GM21576 (cell line): Measurements from ENCODE around the gene PTPRJ.

Experiments used
- ATAC-seq: cut with Tn5 transposase; IDR thresholded peaks from one replicate; pipeline ENCODE4 v1.9.1; 2021; ENCODE audit warnings: mild to moderate bottlenecking, moderate library complexity; ENCODE audit not compliant: unreplicated experiment

The PTPRJ gene

DNA sequence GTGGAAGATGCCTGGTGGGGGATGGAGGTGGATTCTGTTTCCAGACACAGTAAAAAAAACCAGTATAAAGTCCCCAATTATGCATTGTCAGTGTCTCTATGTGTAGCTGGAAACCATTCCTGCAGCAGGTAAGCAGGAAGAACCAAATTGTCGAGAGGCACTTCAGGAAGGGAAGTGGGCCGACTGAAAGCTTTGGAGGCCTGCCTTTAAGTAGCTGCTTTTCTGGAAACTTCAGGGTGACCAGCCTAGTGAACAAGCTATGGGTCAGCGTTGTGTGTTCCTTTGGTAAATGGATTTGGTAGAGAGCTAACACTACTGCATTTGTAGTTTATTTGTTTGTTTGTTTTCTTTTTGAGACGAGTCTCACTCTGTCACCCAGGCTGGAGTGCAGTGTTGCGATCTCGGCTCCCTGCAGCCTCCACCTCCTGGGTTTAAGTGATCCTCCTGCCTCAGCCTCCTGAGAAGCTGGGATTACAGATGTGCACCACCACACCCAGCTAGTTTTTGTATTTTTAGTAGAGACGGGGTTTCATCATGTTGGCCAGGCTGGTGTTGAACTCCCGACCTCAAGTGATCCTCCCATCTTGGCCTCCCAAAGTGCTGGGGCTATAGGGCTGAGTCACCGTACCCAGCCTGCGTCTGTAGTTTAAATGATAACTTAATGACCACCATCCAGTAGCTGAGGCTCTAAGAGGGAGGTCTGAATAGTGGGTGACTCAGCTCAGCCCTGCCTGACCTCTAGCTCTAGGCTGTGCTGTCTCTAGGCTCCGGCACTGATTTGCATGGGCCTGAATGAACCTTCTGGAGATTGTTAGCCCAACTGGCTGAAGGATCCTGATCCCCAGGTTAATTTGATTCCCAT, 12.8 kb downstream of the PTPRJ start:
- ATAC-seq = no peak

DNA sequence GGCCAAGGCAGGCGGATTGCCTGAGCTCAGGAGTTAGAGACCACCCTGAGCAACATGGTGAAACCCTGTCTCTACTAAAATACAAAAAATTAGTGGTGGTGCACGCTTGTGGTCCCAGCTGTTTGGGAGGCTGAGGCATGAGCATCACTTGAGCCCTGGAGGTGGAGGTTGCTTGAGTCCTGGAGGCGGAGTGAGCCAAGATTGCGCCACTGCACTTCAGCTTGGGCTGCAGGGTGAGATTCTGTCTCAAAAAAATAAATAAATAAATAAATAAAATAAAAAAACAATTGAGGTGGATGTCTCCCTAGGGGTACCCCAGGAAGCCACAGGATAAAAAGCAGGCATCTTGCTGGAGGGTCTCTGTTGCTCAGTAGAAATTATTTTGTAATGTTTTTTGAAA, 14.1 kb downstream of the PTPRJ start:
- ATAC-seq = no peak

GRCh38 chr11:47995360-47995769, 15.0 kb downstream of the PTPRJ start:
- no peak for ATAC-seq

GRCh38 chr11:47997063-47998053, 17.0 kb downstream of the PTPRJ start:
- no peak for ATAC-seq

DNA sequence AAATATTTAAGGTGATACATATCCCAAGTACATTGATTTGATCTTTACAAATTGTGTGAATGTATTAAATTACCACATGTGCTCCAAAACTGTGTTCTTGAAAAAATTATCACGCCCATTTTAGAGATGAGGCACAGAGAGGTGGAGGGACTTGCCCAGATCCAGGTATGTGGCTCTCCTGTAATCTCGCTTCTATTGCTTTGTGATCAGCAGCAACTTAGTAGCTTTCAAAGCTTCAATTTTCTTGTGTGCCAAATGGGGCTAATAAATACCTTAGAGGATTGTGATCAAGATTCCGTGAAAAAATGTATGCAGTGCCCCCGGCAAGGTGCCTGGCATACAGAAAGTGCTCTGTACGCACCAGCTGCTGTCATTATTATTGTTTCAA, 18.0 kb downstream of the PTPRJ start:
- ATAC-seq = no peak

GRCh38 chr11:47998733-47999359, 18.5 kb downstream of the PTPRJ start:
- ATAC-seq = no peak

DNA sequence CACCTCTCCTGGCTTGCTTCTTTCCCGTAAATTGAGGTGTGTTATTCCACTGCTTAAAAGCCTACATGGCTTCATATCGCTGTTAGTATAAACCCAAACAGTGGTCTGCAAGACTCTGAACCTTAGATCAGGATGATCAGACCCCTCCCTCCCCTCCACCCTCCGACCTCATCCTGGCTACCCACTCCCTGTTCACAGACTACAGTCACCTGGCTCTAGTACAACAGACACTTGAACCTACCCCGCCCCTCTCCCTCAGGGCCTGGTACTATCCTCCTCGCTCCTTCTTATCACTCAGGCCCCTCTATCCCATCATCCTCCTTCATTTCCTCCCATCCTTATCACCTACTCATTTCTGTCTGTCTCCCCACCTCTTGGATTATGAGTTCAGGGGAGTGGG, 20.1 kb downstream of the PTPRJ start:
- no peak for ATAC-seq

DNA sequence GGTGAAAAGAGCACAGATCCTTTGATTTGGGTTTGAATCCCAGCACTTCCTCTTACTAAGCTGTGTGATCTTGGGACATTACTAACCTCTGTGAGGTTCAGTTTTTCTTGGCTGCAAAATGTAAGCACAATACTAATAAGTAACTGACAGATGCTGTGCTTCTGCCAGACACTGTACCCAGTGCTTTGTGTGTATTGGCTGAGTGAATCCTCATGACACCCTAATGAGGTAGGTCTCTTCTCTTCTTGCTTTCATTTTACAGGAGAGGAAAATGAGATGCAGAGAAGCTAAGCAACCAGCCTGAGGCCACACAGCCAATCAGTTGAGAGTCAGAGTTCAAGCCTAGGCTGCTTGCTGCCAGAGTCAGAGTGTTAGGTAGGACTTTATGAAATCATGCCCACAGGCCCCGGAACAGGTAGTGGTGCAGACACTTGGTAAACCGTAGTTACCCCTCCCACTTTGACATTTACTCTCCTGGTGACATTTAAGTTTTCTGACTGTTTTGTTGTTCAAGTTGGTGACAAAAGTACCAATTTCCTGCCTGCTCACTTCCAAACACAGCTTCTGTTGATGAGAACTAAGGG, 21.2 kb downstream of the PTPRJ start:
- peak; percentile 68 for ATAC-seq

- no peak for ATAC-seq
Observed at GRCh38 chr11:48002561-48002960, 22.2 kb downstream of the PTPRJ start.

DNA sequence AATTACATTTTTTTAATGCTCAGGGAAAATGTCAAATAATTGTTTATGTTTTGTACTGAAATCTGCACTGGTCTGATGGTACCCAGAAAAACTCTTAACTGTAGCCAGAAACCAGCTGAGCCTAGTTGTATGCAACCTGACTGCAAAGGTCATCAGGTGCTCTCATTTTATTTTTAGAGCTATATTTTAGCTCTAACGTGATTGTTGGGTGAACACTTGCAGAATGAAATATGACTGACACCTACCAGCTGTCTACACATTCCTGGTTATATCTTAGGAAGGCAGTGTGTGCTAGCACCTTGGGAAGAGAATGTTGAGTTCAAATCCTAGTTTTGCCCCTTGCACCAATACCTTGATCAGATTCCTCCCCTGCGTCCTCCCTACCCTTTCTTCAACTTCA, 23.6 kb downstream of the PTPRJ start:
- no peak for ATAC-seq

GRCh38 chr11:48004456-48004855, 24.1 kb downstream of the PTPRJ start:
- ATAC-seq = no peak

GRCh38 chr11:48005136-48005535, 24.8 kb downstream of the PTPRJ start:
- no peak for ATAC-seq

- no peak for ATAC-seq
Observed at GRCh38 chr11:48005831-48006270, 25.5 kb downstream of the PTPRJ start.

- ATAC-seq = peak; percentile 38
Observed at GRCh38 chr11:48006301-48006992, 26.1 kb downstream of the PTPRJ start.

DNA sequence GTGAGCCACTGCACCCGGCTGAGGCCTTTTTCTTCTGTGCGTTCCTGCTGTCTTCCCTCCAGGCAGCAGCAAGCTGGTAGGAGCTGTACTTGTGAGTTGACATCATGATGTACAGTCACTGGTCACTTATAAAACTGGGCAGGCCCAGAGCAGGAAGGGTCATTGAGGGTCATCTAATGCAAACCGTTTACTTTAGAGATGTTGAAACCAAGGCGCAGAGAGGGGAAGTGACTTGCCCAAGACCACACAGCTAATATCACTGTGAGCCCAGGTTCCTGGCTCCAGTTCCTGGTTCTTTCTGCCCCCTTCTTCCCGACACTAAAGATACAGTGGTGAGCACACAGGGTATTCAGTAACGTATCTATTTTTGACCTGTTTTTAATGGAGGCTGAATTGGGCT, 27.3 kb downstream of the PTPRJ start:
- ATAC-seq = no peak

DNA sequence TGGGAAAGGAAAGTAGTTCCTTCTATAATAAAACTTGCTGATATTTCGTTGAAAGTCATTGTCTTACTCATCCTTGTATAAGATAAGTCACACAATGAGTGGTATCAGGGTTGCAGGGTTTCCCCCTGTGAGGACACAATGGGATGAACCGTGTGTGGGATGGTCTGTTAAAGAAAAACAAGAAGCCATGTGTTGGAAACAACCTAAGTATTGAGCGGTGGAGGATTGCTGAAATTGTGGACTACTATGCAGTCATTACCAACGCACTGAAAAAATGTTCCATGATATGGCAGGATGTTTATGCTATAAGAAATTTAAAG, 28.6 kb downstream of the PTPRJ start:
- peak; percentile 26 for ATAC-seq

GRCh38 chr11:48011102-48011797, 30.9 kb downstream of the PTPRJ start:
- no peak for ATAC-seq

DNA sequence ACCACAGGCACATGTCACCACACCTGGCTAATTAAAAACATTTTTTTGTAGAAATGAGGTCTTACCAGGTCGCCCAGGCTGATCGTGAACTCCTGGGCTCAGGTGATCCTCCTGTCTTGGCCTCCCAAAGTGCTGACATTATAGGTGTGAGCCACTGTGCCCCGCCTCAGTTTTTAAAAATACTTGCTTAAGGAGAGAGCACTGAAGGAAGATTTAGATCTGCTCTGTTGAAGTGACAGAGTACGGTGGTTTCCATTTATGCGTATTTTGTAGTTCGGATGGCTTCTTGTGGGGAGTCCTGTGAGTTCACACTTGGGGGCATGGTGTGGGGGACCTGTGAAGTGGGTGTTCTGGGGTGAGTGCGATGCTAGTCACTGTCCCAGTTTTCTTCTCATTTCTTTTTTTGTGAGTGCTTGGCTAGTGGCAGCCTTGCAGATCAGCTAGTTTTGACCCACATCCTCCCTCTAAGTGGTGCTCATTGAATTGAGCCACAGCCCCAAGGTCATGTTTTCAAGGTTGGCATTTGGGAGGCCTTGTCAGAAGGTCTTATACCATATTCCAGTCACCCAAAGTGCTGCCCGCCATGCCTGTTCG, 31.5 kb downstream of the PTPRJ start:
- no peak for ATAC-seq

DNA sequence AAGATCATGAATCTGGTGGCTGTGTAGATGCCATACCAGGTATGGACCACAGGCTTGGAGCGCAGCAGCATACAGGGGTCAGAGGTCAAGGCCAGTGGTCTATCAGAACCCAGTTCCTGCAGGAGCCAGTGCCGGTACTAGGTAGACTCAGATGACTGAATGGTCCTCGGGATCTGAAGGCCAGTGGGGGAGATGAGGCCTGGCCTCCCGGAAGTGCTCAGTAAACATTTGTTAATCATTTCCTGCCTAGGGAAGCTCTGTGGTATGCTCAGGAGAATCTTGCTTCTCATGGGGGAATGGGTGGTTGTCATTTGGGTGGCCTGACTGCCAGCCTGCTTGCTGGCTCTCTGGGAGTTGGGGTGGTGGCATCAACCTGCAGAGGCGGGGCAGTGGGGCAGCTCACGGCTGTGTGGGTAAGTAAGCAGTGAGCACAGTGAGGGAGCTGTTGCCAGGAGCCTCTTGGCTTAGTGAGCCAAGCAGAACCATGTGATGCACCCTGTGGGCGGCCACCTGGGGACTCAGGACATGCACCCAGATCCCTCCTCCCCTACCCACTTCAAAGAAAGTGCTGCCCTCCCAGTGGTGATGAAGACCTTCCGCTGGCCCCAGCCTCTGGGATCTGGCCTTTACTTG, 33.0 kb downstream of the PTPRJ start:
- peak; percentile 71 for ATAC-seq
